ENCODE data around the gene SLC2A4RG. TPM values are rescaled to one million over a fixed set of nuclear protein-coding genes. Genes with fewer than 3 reads are reported as not detected.
A peak's percentile ranks its signal among the peaks of the same experiment; 100 is the strongest.

SLC2A4RG gene
- total and polyA plus RNA-seq, 2 of the 13 experiments (the other 11 are each of a cell fraction or from before 2014, with no cell fraction given): 91.4 to 95.9 TPM

GRCh38 chr20:63743210-63743970 lies 3.8 kb downstream of the SLC2A4RG start (continued):
- TF ChIP-seq, protein P1, sequence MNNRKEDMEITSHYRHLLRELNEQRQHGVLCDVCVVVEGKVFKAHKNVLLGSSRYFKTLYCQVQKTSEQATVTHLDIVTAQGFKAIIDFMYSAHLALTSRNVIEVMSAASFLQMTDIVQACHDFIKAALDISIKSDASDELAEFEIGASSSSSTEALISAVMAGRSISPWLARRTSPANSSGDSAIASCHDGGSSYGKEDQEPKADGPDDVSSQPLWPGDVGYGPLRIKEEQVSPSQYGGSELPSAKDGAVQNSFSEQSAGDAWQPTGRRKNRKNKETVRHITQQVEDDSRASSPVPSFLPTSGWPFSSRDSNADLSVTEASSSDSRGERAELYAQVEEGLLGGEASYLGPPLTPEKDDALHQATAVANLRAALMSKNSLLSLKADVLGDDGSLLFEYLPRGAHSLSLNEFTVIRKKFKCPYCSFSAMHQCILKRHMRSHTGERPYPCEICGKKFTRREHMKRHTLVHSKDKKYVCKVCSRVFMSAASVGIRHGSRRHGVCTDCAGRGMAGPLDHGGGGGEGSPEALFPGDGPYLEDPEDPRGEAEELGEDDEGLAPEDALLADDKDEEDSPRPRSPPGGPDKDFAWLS (CRISPR knock-in tag; IDR thresholded peaks at IDR 0.05; ENCODE audit: borderline replicate concordance): no peak
- TF ChIP-seq HIVEP1 (CRISPR knock-in tag; IDR thresholded peaks at IDR 0.05) (peak; percentile 56; the same call in 1 of the 2 replicates), ZNF34 (CRISPR knock-in tag; IDR thresholded peaks at IDR 0.05; ENCODE audit: borderline replicate concordance) (no peak), HHEX (CRISPR knock-in tag; IDR thresholded peaks at IDR 0.05) (no peak), SOX5 (CRISPR knock-in tag; IDR thresholded peaks at IDR 0.05; ENCODE audit: borderline replicate concordance) (no peak), ZNF549 (CRISPR knock-in tag; IDR thresholded peaks at IDR 0.05) (no peak), ZFP36L1 (CRISPR knock-in tag; IDR thresholded peaks at IDR 0.05) (no peak), ZMYM3 (CRISPR knock-in tag; IDR thresholded peaks at IDR 0.05) (no peak), SALL2 (CRISPR knock-in tag; IDR thresholded peaks at IDR 0.05) (no peak), ZNF777 (CRISPR knock-in tag; IDR thresholded peaks at IDR 0.05) (no peak), ISL2 (CRISPR knock-in tag; IDR thresholded peaks at IDR 0.05) (no peak), ZNF768 (CRISPR knock-in tag; IDR thresholded peaks at IDR 0.05) (peak; percentile 16; the same call in 1 of the 2 replicates), MAZ (IDR thresholded peaks at IDR 0.05; ENCODE audit: borderline replicate concordance, low read depth, low read length) (no peak), MAZ (CRISPR knock-in tag; IDR thresholded peaks at IDR 0.05; ENCODE audit: low read depth) (no peak), ZNF234 (CRISPR knock-in tag; conservative IDR thresholded peaks at IDR 0.05) (no peak), TFDP1 (CRISPR knock-in tag; IDR thresholded peaks at IDR 0.05; ENCODE audit: borderline replicate concordance) (no peak), MEIS1 (CRISPR knock-in tag; IDR thresholded peaks at IDR 0.05; ENCODE audit: borderline replicate concordance) (no peak), ZNF263 (CRISPR knock-in tag; IDR thresholded peaks at IDR 0.05) (no peak), KLF6 (CRISPR knock-in tag; IDR thresholded peaks at IDR 0.05) (no peak), ZNF619 (CRISPR knock-in tag; IDR thresholded peaks at IDR 0.05) (0 out of 2 replicates have a peak, but pooled peaks have one; percentile 34), IRX3 (CRISPR knock-in tag; IDR thresholded peaks at IDR 0.05; ENCODE audit: borderline replicate concordance, low read depth) (no peak), ARHGAP35 (CRISPR knock-in tag; IDR thresholded peaks at IDR 0.05; ENCODE audit: borderline replicate concordance) (0 out of 2 replicates have a peak, but pooled peaks have one; percentile 48), RNF2 (conservative IDR thresholded peaks at IDR 0.05; ENCODE audit: low read depth) (no peak), YY1 (IDR thresholded peaks at IDR 0.05; ENCODE audit: insufficient read depth, insufficient replicate concordance, low read depth, low read length) (peak; percentile 10), ZNF343 (CRISPR knock-in tag; IDR thresholded peaks at IDR 0.05) (no peak), ZNF10 (CRISPR knock-in tag; IDR thresholded peaks at IDR 0.05; ENCODE audit: borderline replicate concordance, low read depth) (no peak)
- TF ChIP-seq, protein P2, sequence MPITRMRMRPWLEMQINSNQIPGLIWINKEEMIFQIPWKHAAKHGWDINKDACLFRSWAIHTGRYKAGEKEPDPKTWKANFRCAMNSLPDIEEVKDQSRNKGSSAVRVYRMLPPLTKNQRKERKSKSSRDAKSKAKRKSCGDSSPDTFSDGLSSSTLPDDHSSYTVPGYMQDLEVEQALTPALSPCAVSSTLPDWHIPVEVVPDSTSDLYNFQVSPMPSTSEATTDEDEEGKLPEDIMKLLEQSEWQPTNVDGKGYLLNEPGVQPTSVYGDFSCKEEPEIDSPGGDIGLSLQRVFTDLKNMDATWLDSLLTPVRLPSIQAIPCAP (CRISPR knock-in tag; IDR thresholded peaks at IDR 0.05; ENCODE audit: low read depth): no peak

Data from HepG2 (cell line).